ENCODE data around the gene CAVIN4. TPM values are rescaled to one million over a fixed set of nuclear protein-coding genes. Genes with fewer than 3 reads are reported as not detected.
A peak's percentile ranks its signal among the peaks of the same experiment; 100 is the strongest.

CAVIN4 gene
- total RNA-seq, 6 donors from 2014 or later: 0.44 to 2.4 (median 0.80) TPM

DNA sequence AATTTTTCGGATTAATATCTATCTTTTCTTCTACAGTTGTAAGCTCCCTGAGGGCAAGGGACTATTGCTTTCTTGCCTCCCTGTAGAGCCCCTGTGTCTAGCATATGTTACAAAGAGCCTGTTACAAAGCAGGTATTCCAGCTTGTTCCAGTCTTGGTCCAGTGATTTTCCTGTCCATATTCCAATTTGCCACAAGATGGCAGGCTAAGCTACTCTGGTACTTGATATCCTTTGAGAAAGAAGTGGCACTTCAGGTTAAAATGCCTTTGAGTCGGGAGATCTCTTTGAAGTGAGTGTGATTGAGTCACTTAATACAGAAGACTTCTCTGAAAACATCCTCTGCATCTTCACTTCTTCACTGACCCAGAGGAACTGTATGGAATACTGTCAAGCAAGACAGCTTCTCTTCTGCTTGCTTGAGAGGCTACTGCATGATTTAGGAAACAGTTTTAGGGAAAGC is 24.5 kb downstream of the CAVIN4 start:
- Histone ChIP-seq H3K4me3 (no peak overlapping the region), H3K4me1 (peaks cover 4 to 16% (median 13%) of the 10 kb centered on the region in 4 donors)
- 34 to 45% methylated on average over 2 of the region's 2 CpGs for WGBS, 2 donors

GRCh38 chr9:100605405-100605804 is 27.5 kb downstream of the CAVIN4 start:
- no peak overlapping the region for H3K27ac ChIP-seq
- DNase-seq: no peak
- H3K4me1 ChIP-seq: no peaks in the 10 kb centered on the region
- no peaks in the 10 kb centered on the region for H3K36me3 ChIP-seq
- no peaks in the 10 kb centered on the region for H3K27me3 ChIP-seq
- no peak for ATAC-seq (ENCODE audit: low FRiP score in 2 of 2)
- no peak overlapping the region for H3K4me3 ChIP-seq
- no peaks in the 10 kb centered on the region for H3K9me3 ChIP-seq
- 63 to 83% methylated on average over 1 of the region's 1 CpG for WGBS, 2 donors
- TF ChIP-seq, protein P1, sequence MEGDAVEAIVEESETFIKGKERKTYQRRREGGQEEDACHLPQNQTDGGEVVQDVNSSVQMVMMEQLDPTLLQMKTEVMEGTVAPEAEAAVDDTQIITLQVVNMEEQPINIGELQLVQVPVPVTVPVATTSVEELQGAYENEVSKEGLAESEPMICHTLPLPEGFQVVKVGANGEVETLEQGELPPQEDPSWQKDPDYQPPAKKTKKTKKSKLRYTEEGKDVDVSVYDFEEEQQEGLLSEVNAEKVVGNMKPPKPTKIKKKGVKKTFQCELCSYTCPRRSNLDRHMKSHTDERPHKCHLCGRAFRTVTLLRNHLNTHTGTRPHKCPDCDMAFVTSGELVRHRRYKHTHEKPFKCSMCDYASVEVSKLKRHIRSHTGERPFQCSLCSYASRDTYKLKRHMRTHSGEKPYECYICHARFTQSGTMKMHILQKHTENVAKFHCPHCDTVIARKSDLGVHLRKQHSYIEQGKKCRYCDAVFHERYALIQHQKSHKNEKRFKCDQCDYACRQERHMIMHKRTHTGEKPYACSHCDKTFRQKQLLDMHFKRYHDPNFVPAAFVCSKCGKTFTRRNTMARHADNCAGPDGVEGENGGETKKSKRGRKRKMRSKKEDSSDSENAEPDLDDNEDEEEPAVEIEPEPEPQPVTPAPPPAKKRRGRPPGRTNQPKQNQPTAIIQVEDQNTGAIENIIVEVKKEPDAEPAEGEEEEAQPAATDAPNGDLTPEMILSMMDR (IDR thresholded peaks at IDR 0.05): no peak
- no peak for TF ChIP-seq POLR2AphosphoS5 (IDR thresholded peaks at IDR 0.05)
- no peak for TF ChIP-seq EP300 (IDR thresholded peaks at IDR 0.05)
- no peak for TF ChIP-seq POLR2A (IDR thresholded peaks at IDR 0.05)

More for the DNA sequence above, 24.5 kb downstream of the CAVIN4 start:
- TF ChIP-seq, protein P1 (IDR thresholded peaks at IDR 0.05): peak in 5 of 6 experiments; percentile 26 to 71 (median 62)
- TF ChIP-seq EP300 (IDR thresholded peaks at IDR 0.05): no peak
- TF ChIP-seq POLR2AphosphoS5 (IDR thresholded peaks at IDR 0.05): no peak
- peak in 1 of 2 donors; percentile 45 for DNase-seq
- ATAC-seq (ENCODE audit: low FRiP score in 2 of 2): peak; percentile 21 to 42
- H3K27ac ChIP-seq: no peak overlapping the region
- no peaks in the 10 kb centered on the region for H3K36me3 ChIP-seq
- H3K27me3 ChIP-seq: no peaks in the 10 kb centered on the region
- H3K9me3 ChIP-seq: no peaks in the 10 kb centered on the region

- H3K36me3 ChIP-seq: no peaks in the 10 kb centered on the region
- peaks cover 0 to 7% (median 3%) of the 10 kb centered on the region in 4 donors for H3K9me3 ChIP-seq
- no peak overlapping the region for H3K27ac ChIP-seq
- H3K27me3 ChIP-seq: no peaks in the 10 kb centered on the region
- no peak for DNase-seq
- WGBS, 2 donors: 66 to 74% methylated on average over 2 to 5 of the region's 5 CpGs
- H3K4me3 ChIP-seq: no peak overlapping the region
- TF ChIP-seq POLR2A (IDR thresholded peaks at IDR 0.05): no peak
- TF ChIP-seq, protein P1 (IDR thresholded peaks at IDR 0.05): no peak
- TF ChIP-seq EP300 (IDR thresholded peaks at IDR 0.05): no peak
- no peak for TF ChIP-seq POLR2AphosphoS5 (IDR thresholded peaks at IDR 0.05)
- no peaks in the 10 kb centered on the region for H3K4me1 ChIP-seq
- no peak for ATAC-seq (ENCODE audit: low FRiP score in 2 of 2)
Measured at GRCh38 chr9:100619194-100619593, 41.3 kb downstream of the CAVIN4 start.

DNA sequence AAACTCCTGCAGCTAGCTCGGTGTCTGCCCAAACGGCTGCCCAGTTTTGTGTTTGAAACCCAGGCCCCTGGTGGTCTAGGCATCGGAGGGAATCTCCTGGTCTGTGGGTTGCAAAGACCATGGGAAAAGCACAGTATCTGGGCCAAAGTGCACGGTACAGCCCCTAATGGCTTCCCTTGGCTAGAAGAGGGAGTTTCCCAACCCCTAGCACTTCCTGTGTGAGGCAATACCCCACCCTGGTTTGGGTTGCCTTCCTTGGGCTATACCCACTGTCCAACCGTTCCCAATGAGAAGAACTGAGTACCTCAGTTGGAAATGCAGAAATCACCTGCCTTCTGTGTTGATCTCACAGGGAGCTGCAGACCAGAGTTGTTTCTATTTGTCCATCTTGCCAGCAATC is 41.8 kb downstream of the CAVIN4 start:
- Histone ChIP-seq H3K36me3 (no peaks in the 10 kb centered on the region), H3K27ac (no peak overlapping the region), H3K4me1 (no peaks in the 10 kb centered on the region), H3K9me3 (peaks cover 0 to 7% (median 3%) of the 10 kb centered on the region in 4 donors), H3K27me3 (no peaks in the 10 kb centered on the region), H3K4me3 (no peak overlapping the region)
- TF ChIP-seq POLR2A (IDR thresholded peaks at IDR 0.05) (no peak), POLR2AphosphoS5 (IDR thresholded peaks at IDR 0.05) (no peak), EP300 (IDR thresholded peaks at IDR 0.05) (no peak)
- TF ChIP-seq, protein P1 (IDR thresholded peaks at IDR 0.05): no peak
- ATAC-seq (ENCODE audit: low FRiP score in 2 of 2) (no peak), DNase-seq (no peak)
- WGBS, 2 donors: 38 to 57% methylated on average over 2 to 5 of the region's 5 CpGs

DNA sequence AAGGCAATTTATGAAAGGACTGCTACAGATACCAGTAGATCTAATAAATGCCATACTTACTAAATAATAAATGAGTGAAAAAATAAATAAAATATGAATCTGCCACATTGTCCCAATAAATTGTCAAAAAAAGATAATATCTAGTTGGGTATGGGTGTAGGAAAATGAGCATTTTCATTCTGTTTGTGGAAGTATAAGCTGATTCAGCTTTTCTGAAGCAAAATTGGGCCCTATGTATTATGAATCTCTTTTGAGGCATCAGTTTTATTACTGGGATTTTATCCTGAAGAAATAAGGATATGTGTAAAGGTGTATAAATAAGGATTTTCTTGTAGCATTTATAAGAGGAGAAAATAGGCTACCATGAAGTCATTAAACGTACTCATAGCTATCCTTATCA is 46.1 kb downstream of the CAVIN4 start:
- TF ChIP-seq, protein P1 (IDR thresholded peaks at IDR 0.05): no peak
- no peak for TF ChIP-seq EP300 (IDR thresholded peaks at IDR 0.05)
- no peak for TF ChIP-seq POLR2AphosphoS5 (IDR thresholded peaks at IDR 0.05)
- TF ChIP-seq POLR2A (IDR thresholded peaks at IDR 0.05): no peak
- WGBS, 2 donors: 70 to 94% methylated on average over 1 of the region's 1 CpG

More for the DNA sequence above, 46.1 kb downstream of the CAVIN4 start:
- DNase-seq (no peak), ATAC-seq (ENCODE audit: low FRiP score in 2 of 2) (no peak)
- H3K27me3 ChIP-seq: no peaks in the 10 kb centered on the region
- H3K27ac ChIP-seq: no peak overlapping the region
- H3K4me1 ChIP-seq: no peaks in the 10 kb centered on the region
- no peak overlapping the region for H3K4me3 ChIP-seq
- H3K36me3 ChIP-seq: no peaks in the 10 kb centered on the region
- H3K9me3 ChIP-seq: no peaks in the 10 kb centered on the region
